Mucosa of stomach (tissue), 1 donor: ENCODE results near the gene COQ10A.
A peak's percentile ranks its signal among the peaks of the same experiment; 100 is the strongest.

Experiments
- H3K27me3 ChIP-seq: one replicate; pipeline ENCODE4 v1.7.0; 2013; ENCODE audit warnings: mild to moderate bottlenecking, low read length; ENCODE audit not compliant: control insufficient read depth, insufficient read depth
- H3K36me3 ChIP-seq: one replicate; pipeline ENCODE4 v1.7.0; 2013; ENCODE audit warnings: low read length; ENCODE audit not compliant: control insufficient read depth, insufficient read depth
- H3K4me1 ChIP-seq: one replicate; pipeline ENCODE4 v1.7.0; 2013; ENCODE audit warnings: mild to moderate bottlenecking, low read length; ENCODE audit not compliant: control insufficient read depth, insufficient read depth
- H3K4me3 ChIP-seq: one replicate; pipeline ENCODE4 v1.7.0; 2013; ENCODE audit warnings: low read length
- H3K9ac ChIP-seq: one replicate; pipeline ENCODE4 v1.7.0; 2013; ENCODE audit warnings: mild to moderate bottlenecking, low read length, moderate library complexity
- H3K9me3 ChIP-seq: one replicate; pipeline ENCODE4 v1.7.0; 2013; ENCODE audit warnings: mild to moderate bottlenecking, low read length, moderate library complexity; ENCODE audit not compliant: control insufficient read depth
- donor health status: Pancreatic carcinoma.

COQ10A gene

GRCh38 chr12:56288705-56289387 is 22.1 kb downstream of the COQ10A start:
- Histone ChIP-seq H3K9me3 (no peaks in the 10 kb centered on the region), H3K27me3 (no peaks in the 10 kb centered on the region), H3K4me1 (no peaks in the 10 kb centered on the region), H3K4me3 (no peak overlapping the region), H3K36me3 (no peaks in the 10 kb centered on the region), H3K9ac (no peak overlapping the region)

- Histone ChIP-seq H3K36me3 (no peaks in the 10 kb centered on the region), H3K9me3 (no peaks in the 10 kb centered on the region), H3K4me1 (peaks cover 5% of the 10 kb centered on the region), H3K27me3 (no peaks in the 10 kb centered on the region), H3K4me3 (no peak overlapping the region), H3K9ac (no peak overlapping the region)
Observed at GRCh38 chr12:56293795-56294194, 27.1 kb downstream of the COQ10A start.

GRCh38 chr12:56296295-56296694 is 29.6 kb downstream of the COQ10A start:
- Histone ChIP-seq H3K4me1 (peaks cover 21% of the 10 kb centered on the region), H3K36me3 (no peaks in the 10 kb centered on the region), H3K9ac (peak overlapping the region; percentile 1), H3K27me3 (no peaks in the 10 kb centered on the region), H3K9me3 (no peaks in the 10 kb centered on the region), H3K4me3 (no peak overlapping the region)

GRCh38 chr12:56297400-56297799 is 30.7 kb downstream of the COQ10A start:
- peaks cover 31% of the 10 kb centered on the region for H3K4me1 ChIP-seq
- no peaks in the 10 kb centered on the region for H3K9me3 ChIP-seq
- H3K36me3 ChIP-seq = no peaks in the 10 kb centered on the region
- H3K9ac ChIP-seq = no peak overlapping the region
- H3K4me3 ChIP-seq = no peak overlapping the region
- H3K27me3 ChIP-seq = no peaks in the 10 kb centered on the region

GRCh38 chr12:56298828-56299227 is 32.1 kb downstream of the COQ10A start:
- H3K9me3 ChIP-seq = no peaks in the 10 kb centered on the region
- no peaks in the 10 kb centered on the region for H3K27me3 ChIP-seq
- peaks cover 31% of the 10 kb centered on the region for H3K4me1 ChIP-seq
- H3K36me3 ChIP-seq = no peaks in the 10 kb centered on the region
- H3K9ac ChIP-seq = peak overlapping the region; percentile 76
- H3K4me3 ChIP-seq = peak overlapping the region; percentile 76

- no peaks in the 10 kb centered on the region for H3K9me3 ChIP-seq
- H3K4me1 ChIP-seq = peaks cover 31% of the 10 kb centered on the region
- H3K4me3 ChIP-seq = peak overlapping the region; percentile 76
- H3K9ac ChIP-seq = peak overlapping the region; percentile 76
- H3K27me3 ChIP-seq = no peaks in the 10 kb centered on the region
- H3K36me3 ChIP-seq = no peaks in the 10 kb centered on the region
Observed at GRCh38 chr12:56299308-56299852, 32.6 kb downstream of the COQ10A start.

- Histone ChIP-seq H3K9ac (peak within 1 kb of the TSS; percentile 76), H3K4me3 (peak within 1 kb of the TSS; percentile 76), H3K4me1 (peaks cover 31% of the 10 kb centered on the region), H3K27me3 (no peaks in the 10 kb centered on the region), H3K9me3 (no peaks in the 10 kb centered on the region), H3K36me3 (no peaks in the 10 kb centered on the region)
Observed at GRCh38 chr12:56299853-56300643, 33.3 kb downstream of the COQ10A start, which contains the start of gene CS. Gene CS (minus strand): TSS chr12:56300330. CDS start chr12:56300201, 129 bp downstream.

GRCh38 chr12:56300644-56301464 is 34.1 kb downstream of the COQ10A start:
- no peaks in the 10 kb centered on the region for H3K36me3 ChIP-seq
- peak overlapping the region; percentile 76 for H3K9ac ChIP-seq
- H3K4me3 ChIP-seq = peak overlapping the region; percentile 16
- no peaks in the 10 kb centered on the region for H3K27me3 ChIP-seq
- H3K4me1 ChIP-seq = peaks cover 31% of the 10 kb centered on the region
- no peaks in the 10 kb centered on the region for H3K9me3 ChIP-seq

- H3K4me1 ChIP-seq = peaks cover 21% of the 10 kb centered on the region
- H3K4me3 ChIP-seq = no peak overlapping the region
- no peaks in the 10 kb centered on the region for H3K9me3 ChIP-seq
- H3K9ac ChIP-seq = no peak overlapping the region
- no peaks in the 10 kb centered on the region for H3K27me3 ChIP-seq
- no peaks in the 10 kb centered on the region for H3K36me3 ChIP-seq
Observed at GRCh38 chr12:56304276-56304675, 37.5 kb downstream of the COQ10A start.

GRCh38 chr12:56304872-56305590 is 38.3 kb downstream of the COQ10A start:
- Histone ChIP-seq H3K9ac (no peak overlapping the region), H3K4me1 (peaks cover 18% of the 10 kb centered on the region), H3K9me3 (no peaks in the 10 kb centered on the region), H3K36me3 (no peaks in the 10 kb centered on the region), H3K4me3 (no peak overlapping the region), H3K27me3 (no peaks in the 10 kb centered on the region)

- H3K36me3 ChIP-seq = no peaks in the 10 kb centered on the region
- H3K9ac ChIP-seq = no peak overlapping the region
- no peaks in the 10 kb centered on the region for H3K27me3 ChIP-seq
- H3K9me3 ChIP-seq = no peaks in the 10 kb centered on the region
- no peaks in the 10 kb centered on the region for H3K4me1 ChIP-seq
- no peak overlapping the region for H3K4me3 ChIP-seq
Observed at GRCh38 chr12:56307221-56307965, 40.7 kb downstream of the COQ10A start.
